GM18858 (cell line): ENCODE measurements around the gene NQO2.

Experiments
- ATAC-seq: cut with Tn5 transposase; IDR thresholded peaks from one replicate; pipeline ENCODE4 v1.9.1; 2021; ENCODE audit not compliant: unreplicated experiment

NQO2 gene

GRCh38 chr6:2999618-3000557, at the start of gene NQO2:
NQO2 (plus strand) TSS chr6:2999894; CDS start chr6:3006553, 6,659 bp downstream.
- no peak for ATAC-seq

- ATAC-seq: no peak
Observed at GRCh38 chr6:2950713-2951112, 49.0 kb upstream of the NQO2 start.

- ATAC-seq: no peak
Observed at GRCh38 chr6:2951728-2952127, 48.0 kb upstream of the NQO2 start.

- ATAC-seq: no peak
Observed at GRCh38 chr6:2952557-2953095, 47.1 kb upstream of the NQO2 start.

GRCh38 chr6:2953098-2953497, 46.6 kb upstream of the NQO2 start:
- no peak for ATAC-seq

GRCh38 chr6:2956930-2957685, 42.6 kb upstream of the NQO2 start:
- ATAC-seq: no peak

- no peak for ATAC-seq
Observed at GRCh38 chr6:2957696-2958330, 41.9 kb upstream of the NQO2 start.

GRCh38 chr6:2958331-2958711, 41.4 kb upstream of the NQO2 start:
- ATAC-seq: no peak

GRCh38 chr6:2958776-2959175, 40.9 kb upstream of the NQO2 start:
- no peak for ATAC-seq

- no peak for ATAC-seq
Observed at GRCh38 chr6:2959909-2960719, 39.6 kb upstream of the NQO2 start.

GRCh38 chr6:2960935-2961334, 38.8 kb upstream of the NQO2 start:
- ATAC-seq: no peak

- ATAC-seq: no peak
Observed at GRCh38 chr6:2961506-2961905, 38.2 kb upstream of the NQO2 start.

- no peak for ATAC-seq
Observed at GRCh38 chr6:2962004-2962403, 37.7 kb upstream of the NQO2 start.

GRCh38 chr6:2962636-2963035, 37.1 kb upstream of the NQO2 start:
- ATAC-seq: no peak

GRCh38 chr6:2963756-2964155, 35.9 kb upstream of the NQO2 start:
- ATAC-seq: no peak

GRCh38 chr6:2964793-2965505, 34.7 kb upstream of the NQO2 start:
- ATAC-seq: no peak

GRCh38 chr6:2966347-2966746, 33.3 kb upstream of the NQO2 start:
- ATAC-seq: no peak

GRCh38 chr6:2967936-2968335, 31.8 kb upstream of the NQO2 start:
- no peak for ATAC-seq

- no peak for ATAC-seq
Observed at GRCh38 chr6:2968600-2969135, 31.0 kb upstream of the NQO2 start.

- ATAC-seq: no peak
Observed at GRCh38 chr6:2969549-2969948, 30.1 kb upstream of the NQO2 start.
